HG03575 (cell line): Measurements from ENCODE around the gene SLC16A12.
"Not testable (repeated sequence)": the region's sequence is repeated elsewhere in the genome, so short reads cannot be mapped to it uniquely, and the experiment has no call there.

Experiments used
- ATAC-seq: cut with Tn5 transposase; IDR thresholded peaks from one replicate; pipeline ENCODE4 v1.9.1; 2021; ENCODE audit not compliant: unreplicated experiment, insufficient number of reproducible peaks, low FRiP score; ENCODE audit errors: extremely low read depth

Gene SLC16A12

DNA sequence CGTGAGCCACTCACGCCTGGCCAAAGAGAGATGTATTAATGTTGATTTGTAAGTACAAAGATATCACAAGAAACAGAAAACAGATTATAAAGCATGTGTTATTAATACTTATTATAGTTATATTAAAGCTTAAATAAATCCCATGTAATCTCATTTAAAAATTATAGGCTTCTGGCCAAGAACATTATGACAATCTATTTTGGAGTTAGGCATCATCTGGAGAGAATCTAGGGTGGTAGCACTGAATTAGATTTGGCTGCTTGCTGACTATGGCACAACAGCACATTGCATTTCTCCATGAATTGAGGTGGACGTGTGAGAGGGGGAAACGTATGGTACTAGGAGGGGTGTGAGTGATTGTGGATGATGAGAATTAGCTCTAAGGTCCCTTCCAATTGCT is 16.8 kb upstream of the SLC16A12 start:
- no peak for ATAC-seq

DNA sequence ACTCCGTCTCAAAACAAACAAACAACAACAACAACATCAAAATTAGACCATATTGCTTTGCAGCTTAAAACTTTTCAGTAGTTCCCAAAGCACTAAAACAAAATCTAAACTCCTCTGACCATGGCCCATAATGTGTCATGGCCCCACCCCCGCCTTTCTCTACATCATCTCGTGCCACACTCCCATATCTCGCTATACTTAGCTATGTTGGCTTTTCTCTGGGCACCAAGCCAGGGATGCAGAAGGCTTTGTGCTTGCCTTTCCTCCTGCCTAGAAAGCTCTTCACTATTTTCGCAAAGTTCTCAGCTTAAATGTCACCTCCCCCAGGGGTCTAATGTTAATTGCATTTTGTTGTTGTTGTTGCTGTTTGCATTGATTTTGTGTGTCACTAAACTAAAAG is 15.1 kb upstream of the SLC16A12 start:
- no peak for ATAC-seq

DNA sequence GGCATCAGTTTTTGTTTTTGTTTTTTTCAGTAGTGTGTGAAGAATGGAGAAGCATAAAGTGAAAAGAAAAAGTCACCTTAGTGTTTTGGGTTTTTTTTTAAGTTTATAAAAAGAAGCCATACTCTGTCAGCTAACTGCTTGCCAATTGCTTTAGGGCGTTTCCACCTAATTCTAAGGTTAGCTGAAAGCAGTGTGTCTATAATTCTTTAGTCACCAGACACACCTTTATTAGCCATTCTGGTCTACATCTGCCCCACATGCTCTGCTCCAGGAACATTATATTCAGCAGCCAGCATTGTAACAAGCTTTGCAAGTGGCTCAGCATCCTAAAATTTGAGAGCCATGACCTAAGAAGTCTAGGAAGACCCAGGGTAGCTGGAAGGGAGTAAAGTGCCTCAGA is 14.1 kb upstream of the SLC16A12 start:
- no peak for ATAC-seq

- no peak for ATAC-seq
Observed at GRCh38 chr10:89548673-89549072, 13.3 kb upstream of the SLC16A12 start.

- no peak for ATAC-seq
Observed at GRCh38 chr10:89547853-89548513, 12.6 kb upstream of the SLC16A12 start.

DNA sequence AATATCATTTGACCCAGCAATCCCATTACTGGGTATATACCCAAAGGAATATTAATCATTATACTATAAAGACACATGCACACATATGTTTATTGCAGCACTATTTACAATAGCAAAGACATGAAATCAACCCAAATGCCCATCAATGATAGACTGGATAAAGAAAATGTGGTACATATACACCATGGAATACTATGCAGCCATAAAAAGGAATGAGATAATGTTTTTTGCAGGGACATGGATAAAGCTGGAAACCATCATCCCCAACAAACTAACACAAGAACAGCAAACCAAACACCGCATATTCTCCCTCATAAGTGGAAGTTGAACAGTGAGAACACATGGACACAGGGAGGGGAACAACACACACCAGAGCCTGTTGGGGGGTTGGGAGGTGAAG is 11.3 kb upstream of the SLC16A12 start:
- not testable (repeated sequence) for ATAC-seq

GRCh38 chr10:89543841-89544240 is 8.4 kb upstream of the SLC16A12 start:
- no peak for ATAC-seq

- no peak for ATAC-seq
Observed at GRCh38 chr10:89540420-89540949, 5.1 kb upstream of the SLC16A12 start.

- ATAC-seq = no peak
Observed at GRCh38 chr10:89537364-89537763, 2.0 kb upstream of the SLC16A12 start.

GRCh38 chr10:89536013-89536354 is 590 bp upstream of the SLC16A12 start:
- ATAC-seq = no peak

DNA sequence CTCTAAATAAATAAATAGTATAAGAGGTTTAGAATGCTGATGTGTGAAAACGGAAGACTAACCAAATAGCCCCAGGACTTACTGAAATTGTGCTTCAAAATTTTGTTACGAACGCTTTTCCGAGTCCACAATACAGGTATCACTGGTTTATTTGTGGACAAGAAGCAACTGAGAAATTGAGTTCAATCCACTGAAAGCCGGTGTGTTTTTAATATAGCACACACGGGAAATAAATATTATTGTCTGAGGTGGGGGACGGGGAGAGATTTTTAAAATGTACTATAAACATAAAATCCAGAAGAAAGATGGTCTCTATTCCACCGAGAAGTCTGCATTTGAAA is 598 bp downstream of the SLC16A12 start:
- no peak for ATAC-seq

DNA sequence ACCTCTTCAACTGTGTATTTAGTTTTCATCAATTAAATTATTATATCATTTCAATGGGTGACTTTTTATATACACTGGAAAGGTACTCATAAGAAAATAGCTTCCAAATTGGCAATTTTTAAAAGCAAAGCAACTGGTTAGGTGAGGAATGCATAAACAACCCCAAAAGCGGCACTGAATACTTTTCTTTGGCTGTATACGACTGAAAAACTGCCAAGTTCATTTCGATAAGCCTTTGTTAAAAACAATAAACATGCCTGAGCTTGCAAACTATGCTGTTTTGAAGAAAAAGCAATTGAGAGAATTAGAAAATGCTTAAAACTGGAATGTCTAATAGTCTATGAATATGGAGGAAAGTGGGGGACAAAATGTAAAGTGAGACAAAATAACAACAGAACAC is 2.9 kb downstream of the SLC16A12 start:
- ATAC-seq = no peak

DNA sequence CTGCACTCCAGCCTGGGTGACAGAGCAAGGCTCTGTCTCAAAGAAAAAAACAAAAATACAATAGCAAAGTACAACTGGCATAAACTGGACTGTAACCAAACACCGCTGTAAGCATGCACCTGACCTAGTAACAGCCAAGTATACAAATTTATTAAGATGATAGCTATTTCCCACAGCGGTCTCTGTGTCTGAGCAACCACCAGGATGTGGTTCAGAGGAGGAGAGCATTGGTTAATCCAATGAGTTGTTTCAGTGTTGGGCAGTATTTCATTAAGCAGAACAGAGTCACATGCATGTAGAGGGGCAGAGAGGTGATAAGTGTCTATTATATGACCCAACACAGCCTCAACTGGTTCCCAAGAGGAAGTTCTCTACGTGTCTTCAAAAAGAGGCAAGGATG is 4.0 kb downstream of the SLC16A12 start:
- no peak for ATAC-seq

- not testable (repeated sequence) for ATAC-seq
Observed at GRCh38 chr10:89529711-89530110, 5.7 kb downstream of the SLC16A12 start.

DNA sequence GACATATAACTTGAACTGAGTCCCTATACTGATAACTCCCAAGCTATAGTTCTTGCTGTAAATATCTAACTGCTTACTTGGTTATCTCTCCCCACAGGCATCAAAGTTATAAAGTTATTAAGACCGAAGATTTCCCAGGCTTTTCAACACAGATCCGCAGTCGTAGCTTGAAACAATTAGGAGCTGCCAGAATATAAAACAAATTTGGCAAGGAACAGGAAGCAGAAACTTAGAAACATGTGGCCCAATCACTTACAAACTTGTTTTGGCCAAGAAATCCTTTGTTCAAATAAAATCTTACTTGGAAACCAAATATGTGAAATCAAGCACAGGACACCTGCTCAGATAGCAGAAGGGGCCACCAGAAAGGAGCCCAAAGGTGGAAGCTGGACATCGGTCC is 9.0 kb downstream of the SLC16A12 start:
- ATAC-seq = no peak

- ATAC-seq = no peak
Observed at GRCh38 chr10:89525556-89525955, 9.8 kb downstream of the SLC16A12 start.

DNA sequence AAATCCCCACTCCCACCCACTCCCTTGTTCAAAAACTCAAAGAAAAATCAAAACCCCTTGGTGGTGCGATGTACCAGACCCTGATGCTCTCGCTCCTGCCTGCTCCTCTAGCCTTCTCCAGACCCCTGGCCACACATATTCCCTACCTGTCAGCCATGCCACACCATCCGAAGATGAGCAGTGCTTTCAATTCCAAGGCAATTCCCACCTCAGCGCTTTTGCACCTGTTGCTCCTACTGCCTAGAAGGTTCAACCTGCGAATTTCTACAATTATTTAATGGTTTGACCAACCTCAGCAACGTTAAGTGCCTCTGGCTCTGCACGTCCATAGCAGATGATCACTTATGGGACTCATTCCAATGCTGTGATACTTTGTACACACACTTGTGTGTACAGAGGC is 11.1 kb downstream of the SLC16A12 start:
- ATAC-seq = no peak

DNA sequence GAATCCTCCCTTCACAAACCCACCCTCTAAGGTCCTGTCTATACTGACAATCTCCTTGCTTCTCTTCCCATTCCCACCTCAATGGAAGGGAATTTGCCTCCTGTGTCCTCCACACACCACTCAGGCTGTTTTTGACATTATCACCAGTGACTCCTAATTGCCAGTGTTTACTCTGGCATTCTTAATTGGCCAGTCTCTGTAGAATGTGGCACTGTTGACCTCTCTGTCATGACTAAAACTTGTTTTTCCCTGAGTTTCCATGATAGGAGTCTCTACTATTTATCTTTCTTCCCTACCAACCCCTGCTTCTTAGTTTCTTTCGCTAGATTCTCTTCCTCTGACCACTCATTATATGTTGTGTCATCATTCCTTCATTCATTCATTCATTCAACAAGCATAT is 12.1 kb downstream of the SLC16A12 start:
- ATAC-seq = no peak

- ATAC-seq = no peak
Observed at GRCh38 chr10:89522463-89522862, 12.9 kb downstream of the SLC16A12 start.

GRCh38 chr10:89521368-89521767 is 14.0 kb downstream of the SLC16A12 start:
- ATAC-seq = no peak

DNA sequence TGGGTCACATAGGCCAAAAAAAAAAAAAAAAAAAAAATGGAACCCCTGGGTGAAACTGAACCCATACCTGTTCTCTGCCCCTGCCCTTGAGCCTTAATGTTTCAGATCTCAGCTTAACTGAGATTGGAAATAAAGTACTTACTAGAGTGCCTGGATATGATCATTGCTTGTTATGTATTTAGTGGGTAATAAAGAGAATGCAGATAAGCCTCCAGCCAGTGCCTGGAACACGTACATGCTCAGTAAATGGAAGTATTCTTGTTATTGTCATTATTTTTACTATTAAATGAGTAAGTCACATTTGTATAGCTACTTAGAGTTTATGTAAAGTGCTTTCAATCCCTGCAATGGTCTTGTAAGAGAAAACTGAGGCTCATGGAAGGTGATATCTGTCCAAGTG is 14.7 kb downstream of the SLC16A12 start:
- ATAC-seq = no peak
